ENCODE measurements around the gene DAPK2.

The DAPK2 gene

GRCh38 chr15:64019764-64020163 is 26.5 kb downstream of the DAPK2 start:
- DNase-seq: no peak

GRCh38 chr15:64017591-64018163 is 28.6 kb downstream of the DAPK2 start:
- no peak for DNase-seq

GRCh38 chr15:64017082-64017588 is 29.1 kb downstream of the DAPK2 start:
- no peak for DNase-seq

GRCh38 chr15:64016257-64016656 is 30.0 kb downstream of the DAPK2 start:
- no peak for DNase-seq

- no peak for DNase-seq
Measured at GRCh38 chr15:64014995-64015394, 31.3 kb downstream of the DAPK2 start.

- DNase-seq: no peak
Measured at GRCh38 chr15:64013179-64014062, 32.9 kb downstream of the DAPK2 start.

- DNase-seq: no peak
Measured at GRCh38 chr15:64011736-64012135, 34.5 kb downstream of the DAPK2 start.

GRCh38 chr15:64010719-64011118 is 35.6 kb downstream of the DAPK2 start:
- DNase-seq: no peak

- no peak for DNase-seq
Measured at GRCh38 chr15:64009798-64010261, 36.5 kb downstream of the DAPK2 start.

- no peak for DNase-seq
Measured at GRCh38 chr15:64009241-64009640, 37.0 kb downstream of the DAPK2 start.

- no peak for DNase-seq
Measured at GRCh38 chr15:64008177-64008576, 38.1 kb downstream of the DAPK2 start.

- no peak for DNase-seq
Measured at GRCh38 chr15:64006642-64007041, 39.6 kb downstream of the DAPK2 start.

GRCh38 chr15:64004587-64004986 is 41.7 kb downstream of the DAPK2 start:
- no peak for DNase-seq

GRCh38 chr15:64004056-64004455 is 42.2 kb downstream of the DAPK2 start:
- DNase-seq: no peak

GRCh38 chr15:64003182-64003581 is 43.1 kb downstream of the DAPK2 start:
- DNase-seq: no peak

- no peak for DNase-seq
Measured at GRCh38 chr15:64001148-64001547, 45.1 kb downstream of the DAPK2 start.

- no peak for DNase-seq
Measured at GRCh38 chr15:64000183-64000951, 45.9 kb downstream of the DAPK2 start.

GRCh38 chr15:63999177-63999576 is 47.1 kb downstream of the DAPK2 start:
- DNase-seq: no peak

- DNase-seq: no peak
Measured at GRCh38 chr15:63998489-63998888, 47.8 kb downstream of the DAPK2 start.

GRCh38 chr15:63997715-63998442 is 48.4 kb downstream of the DAPK2 start:
- no peak for DNase-seq

- DNase-seq: no peak
Measured at GRCh38 chr15:63996794-63997357, 49.4 kb downstream of the DAPK2 start.

GRCh38 chr15:63995789-63996188 is 50.5 kb downstream of the DAPK2 start:
- DNase-seq: no peak
